HUES48 (cell line): ENCODE data around the gene ROR1.

Source experiments
- H3K27ac ChIP-seq: one replicate; pipeline ENCODE4 v1.7.0; 2013; ENCODE audit warnings: low read depth, low read length, inconsistent platforms
- H3K27me3 ChIP-seq: 2 replicates; pipeline ENCODE4 v1.6.1; 2013; ENCODE audit warnings: mild to moderate bottlenecking, low read length; ENCODE audit not compliant: control insufficient read depth, insufficient read depth
- H3K36me3 ChIP-seq: 2 replicates; pipeline ENCODE4 v1.6.1; 2013; ENCODE audit warnings: low read length; ENCODE audit not compliant: control insufficient read depth, insufficient read depth
- H3K4me1 ChIP-seq: 2 replicates; pipeline ENCODE4 v1.6.1; 2013; ENCODE audit warnings: mild to moderate bottlenecking, low read length; ENCODE audit not compliant: control insufficient read depth, insufficient read depth
- H3K4me3 ChIP-seq: 2 replicates; pipeline ENCODE4 v1.5.1; 2013; ENCODE audit warnings: mild to moderate bottlenecking, low read depth, low read length
- H3K9ac ChIP-seq: 2 replicates; pipeline ENCODE4 v1.6.1; 2013; ENCODE audit warnings: mild to moderate bottlenecking, low read depth, low read length, moderate library complexity
- H3K9me3 ChIP-seq: 2 replicates; pipeline ENCODE4 v1.6.1; 2013; ENCODE audit warnings: low read length; ENCODE audit not compliant: control insufficient read depth, insufficient read depth

Gene ROR1

DNA sequence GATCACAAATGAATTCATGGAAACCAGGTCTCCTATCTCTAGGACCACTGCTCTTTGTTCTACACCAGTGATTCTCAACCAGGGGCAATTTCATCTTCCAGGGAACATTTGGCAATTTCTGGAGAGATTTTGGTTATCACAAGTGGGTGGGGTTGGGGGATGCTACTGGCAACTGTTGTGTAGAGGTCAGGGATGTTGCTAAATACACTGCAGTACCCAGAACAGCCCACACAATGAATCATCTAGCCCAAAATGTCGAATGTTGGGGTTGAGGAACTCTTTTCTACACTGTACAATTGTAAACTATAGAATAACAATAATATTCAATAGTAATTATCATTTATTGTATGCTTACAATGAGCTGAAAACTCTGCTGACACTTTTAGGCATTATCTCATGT, 373.9 kb downstream of the ROR1 start:
- no peak overlapping the region for H3K4me3 ChIP-seq
- no peaks in the 10 kb centered on the region for H3K27me3 ChIP-seq
- H3K9me3 ChIP-seq = no peaks in the 10 kb centered on the region
- H3K4me1 ChIP-seq = peaks cover 6% of the 10 kb centered on the region
- no peak overlapping the region for H3K27ac ChIP-seq
- no peak overlapping the region for H3K9ac ChIP-seq
- H3K36me3 ChIP-seq = peaks cover 46% of the 10 kb centered on the region

DNA sequence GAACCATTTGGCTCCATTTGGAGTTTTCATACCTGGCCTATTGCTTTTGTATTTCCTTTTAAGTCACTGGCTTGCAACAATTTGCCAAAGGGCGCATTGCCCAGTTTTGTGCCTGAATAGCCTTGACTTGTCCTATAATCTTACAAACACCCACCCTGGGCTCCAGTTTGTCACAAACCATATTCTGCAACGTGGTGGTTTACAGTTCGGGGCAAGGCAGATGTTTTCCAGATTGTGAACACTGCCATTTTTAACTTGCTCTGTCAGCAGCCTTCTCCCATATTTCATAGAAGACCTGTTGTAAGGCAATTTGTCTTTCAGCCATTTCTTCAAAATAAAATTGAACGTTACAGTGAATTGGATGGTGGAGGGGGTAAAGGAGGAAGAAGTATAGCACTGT, 376.4 kb downstream of the ROR1 start:
- Histone ChIP-seq H3K36me3 (peaks cover 20% of the 10 kb centered on the region), H3K9me3 (no peaks in the 10 kb centered on the region), H3K9ac (no peak overlapping the region), H3K27me3 (no peaks in the 10 kb centered on the region), H3K4me3 (no peak overlapping the region), H3K4me1 (peaks cover 10% of the 10 kb centered on the region), H3K27ac (no peak overlapping the region)

DNA sequence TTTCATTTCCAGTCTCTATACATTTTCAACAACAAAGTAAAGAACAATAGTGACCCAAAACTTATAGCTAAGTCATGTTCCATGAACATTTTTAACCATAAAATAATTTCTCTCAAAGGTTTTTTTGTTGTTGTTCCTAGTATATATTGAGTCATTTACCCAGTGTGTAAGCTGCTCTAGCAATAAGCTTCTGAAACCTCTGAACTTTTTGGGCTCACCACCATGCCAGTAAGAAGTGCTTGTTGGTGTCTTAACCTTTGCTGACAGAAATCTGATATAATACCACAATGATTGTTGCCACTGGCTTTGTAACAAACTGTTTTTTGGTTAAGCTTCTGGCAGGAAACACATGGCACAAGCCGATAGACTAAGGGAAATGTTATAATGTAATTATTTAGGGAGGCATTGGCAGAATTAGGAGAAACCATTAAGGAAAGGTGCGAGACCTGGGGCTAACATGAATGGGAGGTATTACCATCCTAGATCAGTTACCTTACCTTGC, 377.0 kb downstream of the ROR1 start:
- Histone ChIP-seq H3K9ac (no peak overlapping the region), H3K27me3 (no peaks in the 10 kb centered on the region), H3K27ac (no peak overlapping the region), H3K4me1 (peaks cover 14% of the 10 kb centered on the region), H3K9me3 (no peaks in the 10 kb centered on the region), H3K4me3 (no peak overlapping the region), H3K36me3 (peaks cover 15% of the 10 kb centered on the region; the same call in 1 of the 2 replicates)

DNA sequence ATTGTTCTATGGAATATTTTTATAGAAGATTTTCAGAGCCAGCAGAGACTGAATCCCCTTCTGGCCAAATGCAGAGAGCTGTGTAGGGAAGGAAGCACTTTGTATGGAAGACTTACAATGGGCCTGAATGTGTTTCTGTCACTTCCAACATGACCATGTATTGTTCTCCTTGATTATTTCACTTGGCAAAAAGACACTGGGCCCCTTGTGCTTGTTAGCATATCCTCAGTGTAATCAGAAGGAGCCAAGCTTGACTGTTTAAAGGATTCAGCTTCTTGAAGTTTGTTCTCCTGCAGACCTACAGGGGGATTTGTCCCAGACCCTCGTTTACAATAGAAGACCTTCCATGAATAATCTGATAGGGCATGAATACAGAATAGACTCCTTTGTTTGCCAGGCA, 381.5 kb downstream of the ROR1 start:
- H3K27me3 ChIP-seq = no peaks in the 10 kb centered on the region
- H3K27ac ChIP-seq = peak overlapping the region; percentile 52
- peaks cover 18% of the 10 kb centered on the region for H3K36me3 ChIP-seq
- H3K9me3 ChIP-seq = no peaks in the 10 kb centered on the region
- no peak overlapping the region for H3K9ac ChIP-seq
- no peak overlapping the region for H3K4me3 ChIP-seq
- peaks cover 7% of the 10 kb centered on the region; the same call in 1 of the 2 replicates for H3K4me1 ChIP-seq

DNA sequence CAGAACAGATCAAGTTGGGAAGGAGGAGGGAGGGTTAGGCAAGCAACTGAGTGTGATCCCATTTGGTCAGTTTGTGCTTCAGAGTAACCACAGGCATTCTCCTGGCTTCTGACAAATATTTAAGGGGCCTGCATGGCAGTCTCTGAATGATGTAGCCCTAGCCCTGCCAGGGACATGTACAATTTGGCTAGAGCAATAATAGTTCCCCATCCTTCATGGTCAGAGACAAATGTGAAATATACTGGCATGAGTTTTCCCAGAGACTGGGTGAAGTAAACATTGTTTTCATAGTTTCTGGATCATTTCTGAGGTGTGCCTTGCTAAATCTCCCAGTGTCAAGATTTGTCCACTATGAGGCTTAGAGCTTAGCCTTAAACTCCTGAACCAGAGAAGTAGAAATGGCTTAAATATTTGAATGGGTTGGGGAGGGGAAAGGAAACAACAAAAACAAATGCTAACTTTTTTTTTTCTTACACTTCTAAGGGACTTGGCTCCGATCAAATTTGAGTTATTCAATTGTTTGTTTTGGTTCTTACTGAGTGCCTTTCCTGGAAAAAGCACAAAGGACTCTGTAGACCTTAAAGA, 387.6 kb downstream of the ROR1 start:
- H3K27ac ChIP-seq = no peak overlapping the region
- peaks cover 44% of the 10 kb centered on the region for H3K36me3 ChIP-seq
- no peak overlapping the region for H3K4me3 ChIP-seq
- H3K9me3 ChIP-seq = no peaks in the 10 kb centered on the region
- H3K27me3 ChIP-seq = no peaks in the 10 kb centered on the region
- no peaks in the 10 kb centered on the region for H3K4me1 ChIP-seq
- no peak overlapping the region for H3K9ac ChIP-seq

DNA sequence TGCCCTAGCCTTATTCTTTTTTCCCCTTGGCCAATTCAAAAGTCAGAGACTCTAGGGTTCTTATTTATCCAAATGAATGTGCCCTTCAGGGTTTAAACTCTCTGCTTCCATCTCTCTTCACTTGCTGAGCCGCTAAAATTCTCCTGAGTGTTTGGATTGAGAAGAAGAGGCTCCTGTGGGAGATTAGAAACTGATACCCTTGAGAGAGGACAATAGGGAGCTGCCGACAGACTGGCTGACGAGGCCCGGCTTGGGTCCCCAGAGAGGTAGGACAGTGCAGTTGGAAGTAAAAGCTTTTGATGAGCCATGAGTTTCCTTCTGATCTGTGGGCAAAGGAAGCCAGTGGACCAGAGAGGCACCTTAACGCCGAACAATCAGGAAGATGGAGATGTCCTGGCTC, 388.3 kb downstream of the ROR1 start:
- peaks cover 51% of the 10 kb centered on the region for H3K36me3 ChIP-seq
- H3K9me3 ChIP-seq = no peaks in the 10 kb centered on the region
- H3K27ac ChIP-seq = no peak overlapping the region
- H3K4me3 ChIP-seq = no peak overlapping the region
- H3K27me3 ChIP-seq = no peaks in the 10 kb centered on the region
- H3K4me1 ChIP-seq = no peaks in the 10 kb centered on the region
- no peak overlapping the region for H3K9ac ChIP-seq

DNA sequence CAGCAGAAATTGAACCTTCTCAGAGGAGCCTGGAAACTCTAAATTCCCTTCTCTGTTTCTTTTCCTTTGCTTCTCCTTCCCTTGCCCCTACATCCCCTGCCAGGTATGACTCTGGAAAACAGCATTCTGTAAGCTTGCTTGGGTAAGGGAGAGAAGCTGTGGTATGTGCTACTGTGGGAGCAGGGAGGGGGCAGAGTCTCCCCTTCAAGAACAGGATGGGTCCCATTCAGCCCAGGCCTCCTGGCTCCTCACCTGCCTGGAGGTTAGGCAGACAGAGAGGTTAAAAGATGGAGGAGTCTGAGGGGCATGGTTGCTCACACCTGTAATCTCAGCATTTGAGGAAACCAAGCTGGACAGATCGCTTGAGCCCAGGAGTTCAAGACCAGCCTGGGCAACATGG, 389.0 kb downstream of the ROR1 start:
- H3K9me3 ChIP-seq = no peaks in the 10 kb centered on the region; the same call in 1 of the 2 replicates

DNA sequence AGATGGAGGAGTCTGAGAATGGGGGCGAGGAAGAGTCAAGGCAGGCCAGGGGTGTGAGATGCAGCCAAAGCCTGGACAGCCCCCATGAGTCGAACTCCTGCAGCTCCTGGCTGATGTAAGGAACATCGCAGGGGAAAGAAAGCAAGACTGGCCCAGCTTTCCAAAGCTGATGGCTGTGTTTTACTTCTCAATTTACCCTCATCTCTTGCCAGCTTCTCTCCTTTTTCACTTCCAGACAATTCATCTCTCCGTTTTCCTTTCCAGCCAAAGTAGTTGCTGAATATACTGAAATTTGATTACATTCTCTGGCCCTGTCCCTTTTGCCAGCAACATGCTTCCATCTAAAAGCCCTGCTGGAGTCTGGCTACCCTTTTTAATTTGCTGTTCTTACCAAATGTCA, 389.6 kb downstream of the ROR1 start:
- H3K9ac ChIP-seq = no peak overlapping the region
- no peak overlapping the region for H3K27ac ChIP-seq
- H3K4me3 ChIP-seq = no peak overlapping the region
- H3K27me3 ChIP-seq = no peaks in the 10 kb centered on the region
- H3K4me1 ChIP-seq = no peaks in the 10 kb centered on the region
- peaks cover 64% of the 10 kb centered on the region for H3K36me3 ChIP-seq
- H3K9me3 ChIP-seq = peaks cover under 1% of the 10 kb centered on the region; the same call in 1 of the 2 replicates

More for the DNA sequence above, 389.0 kb downstream of the ROR1 start:
- H3K4me3 ChIP-seq = no peak overlapping the region
- H3K27ac ChIP-seq = no peak overlapping the region
- no peak overlapping the region for H3K9ac ChIP-seq
- peaks cover 58% of the 10 kb centered on the region for H3K36me3 ChIP-seq
- no peaks in the 10 kb centered on the region for H3K27me3 ChIP-seq
- H3K4me1 ChIP-seq = no peaks in the 10 kb centered on the region

DNA sequence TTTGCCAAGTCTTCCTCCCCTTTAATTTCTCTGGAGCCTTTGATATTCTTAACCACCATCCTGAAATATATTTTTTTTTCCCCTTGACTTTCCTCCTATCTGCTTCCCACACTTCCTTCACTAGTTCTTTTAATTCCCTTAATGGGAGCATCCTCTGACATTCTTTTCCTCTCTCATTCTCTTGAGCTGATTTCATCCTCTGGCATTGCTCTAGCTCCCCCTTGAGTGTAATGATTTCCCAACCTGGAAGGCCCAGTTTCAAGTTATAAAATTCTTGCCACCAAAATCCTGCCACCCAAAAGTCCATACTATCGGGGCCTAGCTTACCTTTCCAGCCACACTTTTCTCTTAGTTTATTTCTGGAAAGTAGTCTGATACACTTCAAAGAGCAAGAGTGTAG, 390.2 kb downstream of the ROR1 start:
- peaks cover 6% of the 10 kb centered on the region; the same call in 1 of the 2 replicates for H3K9me3 ChIP-seq
- H3K36me3 ChIP-seq = peaks cover 64% of the 10 kb centered on the region
- no peak overlapping the region for H3K4me3 ChIP-seq
- no peaks in the 10 kb centered on the region for H3K4me1 ChIP-seq
- no peak overlapping the region for H3K27ac ChIP-seq
- H3K27me3 ChIP-seq = no peaks in the 10 kb centered on the region
- no peak overlapping the region for H3K9ac ChIP-seq

DNA sequence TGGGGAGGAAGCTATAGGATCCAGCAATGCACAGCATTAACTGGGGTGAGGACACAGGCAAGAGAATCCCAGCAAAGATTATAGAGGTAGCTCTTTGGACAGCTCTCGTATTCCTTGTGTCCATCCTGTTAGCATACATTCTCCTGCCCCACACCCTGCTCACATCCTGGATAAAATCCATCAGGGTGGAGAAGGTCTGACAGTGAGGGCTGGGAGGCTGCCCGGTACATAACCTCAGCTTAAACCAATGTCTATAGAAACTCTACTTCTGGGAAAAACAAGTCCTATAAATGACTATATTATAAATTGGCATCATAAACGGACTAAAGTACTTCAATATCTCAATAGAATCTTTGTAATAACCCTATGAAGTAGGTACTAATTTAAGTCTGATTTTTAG, 392.8 kb downstream of the ROR1 start:
- H3K27ac ChIP-seq = no peak overlapping the region
- peaks cover 10% of the 10 kb centered on the region for H3K9me3 ChIP-seq

DNA sequence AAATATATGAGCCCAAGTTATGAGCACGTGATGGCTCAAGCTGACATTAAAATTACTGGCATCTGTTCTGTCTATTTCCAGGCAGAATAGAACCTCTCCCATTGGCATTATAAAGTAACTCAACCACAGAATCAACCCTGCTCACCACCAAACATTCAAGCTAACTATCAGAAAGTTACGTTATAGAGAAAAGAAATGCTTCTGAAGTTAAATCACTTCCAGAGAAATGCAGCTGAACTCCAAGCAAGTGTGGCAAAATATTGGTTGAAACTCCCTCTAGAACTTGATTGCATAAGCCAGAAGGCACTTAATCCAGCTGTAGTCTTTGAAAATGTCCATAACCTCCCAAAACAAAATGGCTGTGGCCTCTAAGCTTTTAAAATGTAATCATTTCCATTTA, 393.4 kb downstream of the ROR1 start:
- Histone ChIP-seq H3K9ac (no peak overlapping the region), H3K4me1 (no peaks in the 10 kb centered on the region), H3K4me3 (no peak overlapping the region), H3K27ac (no peak overlapping the region), H3K36me3 (peaks cover 36% of the 10 kb centered on the region), H3K9me3 (peaks cover 10% of the 10 kb centered on the region), H3K27me3 (no peaks in the 10 kb centered on the region)

More for the DNA sequence above, 392.8 kb downstream of the ROR1 start:
- no peak overlapping the region for H3K4me3 ChIP-seq
- H3K4me1 ChIP-seq = no peaks in the 10 kb centered on the region
- H3K36me3 ChIP-seq = peaks cover 40% of the 10 kb centered on the region
- H3K9ac ChIP-seq = no peak overlapping the region
- no peaks in the 10 kb centered on the region for H3K27me3 ChIP-seq
